Astrocyte (in vitro differentiated cells and primary cell): ENCODE measurements around the gene ZNF254.

Experiments used
- CTCF ChIP-seq: IDR thresholded peaks from 2 replicates; pipeline ENCODE4 v1.5.1; 2011; ENCODE audit warnings: low read depth, mild to moderate bottlenecking, inconsistent platforms, low read length, moderate library complexity; ENCODE audit not compliant: insufficient read depth
- EZH2 ChIP-seq: IDR thresholded peaks from 2 replicates; pipeline ENCODE4 v1.6.1; 2012; ENCODE audit warnings: mild to moderate bottlenecking, low read length, inconsistent platforms; ENCODE audit not compliant: insufficient read depth

GRCh38 chr19:24065243-24065642 is 21.7 kb upstream of the ZNF254 start:
- no peak for TF ChIP-seq CTCF
- no peak for TF ChIP-seq EZH2
